GM12873 (cell line): Measurements from ENCODE around the gene SMIM1.

Experiments used
- CTCF ChIP-seq: IDR thresholded peaks from 2 replicates; pipeline ENCODE4 v1.5.1; 2012; ENCODE audit warnings: low read depth, mild to moderate bottlenecking, moderate library complexity, low read length, control low read depth; ENCODE audit not compliant: insufficient read depth; ENCODE audit errors: missing control alignments

The SMIM1 gene

GRCh38 chr1:3776231-3776961 is 3.8 kb downstream of the SMIM1 start:
- TF ChIP-seq CTCF: no peak

- TF ChIP-seq CTCF: no peak
These were observed 4.6 kb downstream of the SMIM1 start for GRCh38 chr1:3777078-3777547.

- no peak for TF ChIP-seq CTCF
These were observed 5.4 kb downstream of the SMIM1 start for GRCh38 chr1:3777647-3778589.

- TF ChIP-seq CTCF: no peak
These were observed 6.2 kb downstream of the SMIM1 start for GRCh38 chr1:3778590-3779264.

GRCh38 chr1:3779265-3779911 is 6.8 kb downstream of the SMIM1 start:
- no peak for TF ChIP-seq CTCF

GRCh38 chr1:3779912-3780416 is 7.4 kb downstream of the SMIM1 start:
- TF ChIP-seq CTCF: no peak
